Gastrocnemius medialis (tissue), 4 donors: Measurements from ENCODE around the gene RPS6KA4.

Source experiments
- CTCF ChIP-seq, 5 experiments: fragments of 450-650 bp in 3 of 5; fragments of 200-600 bp in 2 of 5; sonication (generic) in 2 of 5; IDR thresholded peaks in 4 of 5; conservative IDR thresholded peaks in 1 of 5; 1 replicate in 4 of 5; 2 replicates in 1 of 5; pipeline ENCODE4 v1.5.1; 2016 to 2019; ENCODE audit warnings: antibody characterized with exemption in 5 of 5, mild to moderate bottlenecking in 3 of 5, moderate library complexity in 3 of 5
- POLR2A ChIP-seq, 2 donors: fragments of 450-650 bp; IDR thresholded peaks; one replicate each; pipeline ENCODE4 v1.6.1; 2017; ENCODE audit warnings: antibody characterized with exemption in 2 of 2, mild to moderate bottlenecking in 2 of 2, moderate library complexity in 2 of 2

- TF ChIP-seq CTCF (IDR thresholded peaks at IDR 0.05 in 4 of 5, conservative IDR thresholded peaks at IDR 0.05 in 1 of 5): no peak
- TF ChIP-seq POLR2A (IDR thresholded peaks at IDR 0.05): no peak
These were observed 21.1 kb downstream of the RPS6KA4 start for GRCh38 chr11:64379817-64380709.
